Muscle of back (tissue), 11 donors: ENCODE results near the gene PSMB3. TPM values are rescaled to one million over a fixed set of nuclear protein-coding genes. Genes with fewer than 3 reads are reported as not detected.
"Not testable (repeated sequence)": the region's sequence is repeated elsewhere in the genome, so short reads cannot be mapped to it uniquely, and the experiment has no call there.

Source experiments
- DNase-seq, 3 donors: peaks; one replicate each; pipeline versions ENCODE4 v3.0.0 to v3.0.0-alpha.2; 2013
- polyA plus RNA-seq, 10 donors: library from polyadenylated mRNA; unstranded; fragments of 120-200 nt; gene quantifications; one replicate each; pipeline ENCODE4 v1.2.1, GENCODE V29; 2013; ENCODE audit not compliant: insufficient read length in 10 of 10

Gene PSMB3
- polyA plus RNA-seq, 10 donors, result 61.0 to 83.2 (median 76.3) TPM

GRCh38 chr17:38712593-38712992 is 39.9 kb upstream of the PSMB3 start:
- DNase-seq, result no peak

- no peak for DNase-seq
These were observed 39.0 kb upstream of the PSMB3 start for GRCh38 chr17:38713456-38714075.

GRCh38 chr17:38715216-38715943 is 37.2 kb upstream of the PSMB3 start:
- DNase-seq, result no peak

DNA sequence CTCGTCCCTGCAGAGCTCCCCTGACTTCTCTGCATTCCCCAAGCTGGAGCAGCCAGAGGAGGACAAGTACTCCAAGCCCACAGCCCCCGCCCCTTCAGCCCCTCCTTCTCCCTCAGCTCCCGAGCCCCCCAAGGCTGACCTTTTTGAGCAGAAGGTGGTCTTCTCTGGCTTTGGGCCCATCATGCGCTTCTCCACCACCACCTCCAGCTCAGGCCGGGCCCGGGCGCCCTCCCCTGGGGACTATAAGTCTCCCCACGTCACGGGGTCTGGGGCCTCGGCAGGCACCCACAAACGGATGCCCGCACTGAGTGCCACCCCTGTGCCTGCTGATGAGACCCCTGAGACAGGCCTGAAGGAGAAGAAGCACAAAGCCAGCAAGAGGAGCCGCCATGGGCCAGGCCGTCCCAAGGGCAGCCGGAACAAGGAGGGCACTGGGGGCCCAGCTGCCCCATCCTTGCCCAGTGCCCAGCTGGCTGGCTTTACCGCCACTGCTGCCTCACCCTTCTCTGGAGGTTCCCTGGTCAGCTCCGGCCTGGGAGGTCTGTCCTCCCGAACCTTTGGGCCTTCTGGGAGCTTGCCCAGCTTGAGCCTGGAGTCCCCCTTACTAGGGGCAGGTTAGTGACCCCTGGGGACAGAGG is 36.1 kb upstream of the PSMB3 start:
- no peak for DNase-seq

- no peak for DNase-seq
These were observed 35.3 kb upstream of the PSMB3 start for GRCh38 chr17:38717139-38717745.

DNA sequence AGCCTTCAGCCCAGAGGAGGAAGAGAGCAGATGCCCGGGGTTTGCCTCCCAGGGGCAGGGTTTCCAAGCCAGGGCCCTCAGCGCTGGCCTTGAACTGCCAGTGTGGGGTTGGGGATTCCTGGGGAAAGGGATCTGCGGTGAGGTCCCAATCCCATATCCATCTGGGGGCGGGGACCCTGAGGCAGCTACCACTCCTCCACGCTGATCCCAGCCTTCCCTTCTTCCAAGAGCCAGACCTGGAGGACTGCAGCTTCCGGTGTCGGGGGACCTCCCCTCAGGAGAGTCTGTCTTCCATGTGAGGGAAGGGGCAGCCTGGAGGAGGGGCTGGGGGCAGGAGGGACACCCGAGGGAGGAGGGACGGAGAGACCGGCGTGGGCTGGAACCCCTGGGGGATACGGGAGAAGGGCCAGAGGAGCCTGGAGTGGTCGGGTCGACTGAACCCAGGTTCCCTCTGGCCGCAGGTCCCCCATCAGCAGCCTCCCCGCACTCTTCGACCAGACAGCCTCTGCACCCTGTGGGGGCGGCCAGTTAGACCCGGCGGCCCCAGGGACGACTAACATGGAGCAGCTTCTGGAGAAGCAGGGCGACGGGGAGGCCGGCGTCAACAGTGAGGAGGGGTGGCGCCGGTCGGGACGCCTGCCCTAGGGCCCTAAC is 33.1 kb upstream of the PSMB3 start:
- no peak for DNase-seq

DNA sequence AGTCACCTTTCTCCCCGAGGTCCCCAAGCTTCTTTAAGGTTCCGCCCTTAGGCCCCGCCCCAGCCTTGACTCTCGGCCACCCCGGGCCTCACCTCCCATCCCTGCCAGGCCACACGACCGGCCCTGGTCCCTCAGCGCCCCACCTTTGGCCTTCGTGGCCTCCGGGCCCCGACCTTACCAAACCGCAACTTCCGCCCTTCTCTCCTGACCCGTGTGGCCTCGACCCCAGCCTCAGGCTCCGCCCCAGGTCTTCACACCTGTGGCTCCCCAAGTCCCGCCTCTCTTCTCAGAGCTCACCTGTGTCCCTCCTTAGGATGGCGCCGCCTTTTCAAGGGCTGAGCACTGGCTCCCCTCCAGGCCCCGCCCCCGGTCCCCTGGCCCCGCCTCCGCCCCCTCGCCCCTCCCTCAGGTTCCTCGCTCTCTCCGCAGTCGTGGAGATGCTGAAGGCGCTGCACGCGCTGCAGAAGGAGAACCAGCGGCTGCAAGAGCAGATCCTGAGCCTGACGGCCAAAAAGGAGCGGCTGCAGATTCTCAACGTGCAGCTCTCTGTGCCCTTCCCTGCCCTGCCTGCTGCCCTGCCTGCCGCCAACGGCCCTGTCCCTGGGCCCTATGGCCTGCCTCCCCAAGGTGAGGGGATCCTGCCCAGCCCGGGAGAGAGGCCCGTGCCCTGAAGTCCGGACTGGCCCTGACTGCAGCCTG is 32.4 kb upstream of the PSMB3 start:
- no peak for DNase-seq

DNA sequence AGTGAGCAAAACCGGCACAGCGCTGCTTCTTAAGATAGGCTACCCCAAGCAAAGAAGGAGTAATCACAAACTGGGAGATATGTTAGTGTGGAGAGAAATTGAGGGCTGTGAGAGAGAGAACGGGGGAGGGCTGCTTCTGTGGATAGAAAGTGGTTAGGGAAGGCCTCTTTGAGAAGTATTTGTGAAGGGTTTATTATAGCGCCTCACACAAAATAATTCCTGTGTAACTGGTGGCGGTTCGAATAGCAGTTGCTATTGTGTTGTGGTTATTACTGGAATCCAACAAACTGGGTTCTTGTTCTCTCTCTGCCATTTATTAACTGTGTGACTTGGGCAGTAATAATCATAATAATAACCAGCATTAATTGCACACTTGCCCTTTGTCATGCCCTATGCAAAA is 31.6 kb upstream of the PSMB3 start:
- no peak for DNase-seq

DNA sequence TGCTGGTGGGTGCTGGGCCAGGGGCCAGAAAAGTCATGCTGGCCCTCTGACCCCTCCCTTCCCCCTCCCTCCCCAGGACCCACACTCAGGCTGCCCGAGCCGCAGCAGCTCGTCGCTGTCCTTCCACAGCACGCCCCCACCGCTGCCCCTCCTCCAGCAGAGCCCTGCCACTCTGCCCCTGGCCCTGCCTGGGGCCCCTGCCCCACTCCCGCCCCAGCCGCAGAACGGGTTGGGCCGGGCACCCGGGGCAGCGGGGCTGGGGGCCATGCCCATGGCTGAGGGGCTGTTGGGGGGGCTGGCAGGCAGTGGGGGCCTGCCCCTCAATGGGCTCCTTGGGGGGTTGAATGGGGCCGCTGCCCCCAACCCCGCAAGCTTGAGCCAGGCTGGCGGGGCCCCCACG is 30.7 kb upstream of the PSMB3 start:
- no peak for DNase-seq

DNA sequence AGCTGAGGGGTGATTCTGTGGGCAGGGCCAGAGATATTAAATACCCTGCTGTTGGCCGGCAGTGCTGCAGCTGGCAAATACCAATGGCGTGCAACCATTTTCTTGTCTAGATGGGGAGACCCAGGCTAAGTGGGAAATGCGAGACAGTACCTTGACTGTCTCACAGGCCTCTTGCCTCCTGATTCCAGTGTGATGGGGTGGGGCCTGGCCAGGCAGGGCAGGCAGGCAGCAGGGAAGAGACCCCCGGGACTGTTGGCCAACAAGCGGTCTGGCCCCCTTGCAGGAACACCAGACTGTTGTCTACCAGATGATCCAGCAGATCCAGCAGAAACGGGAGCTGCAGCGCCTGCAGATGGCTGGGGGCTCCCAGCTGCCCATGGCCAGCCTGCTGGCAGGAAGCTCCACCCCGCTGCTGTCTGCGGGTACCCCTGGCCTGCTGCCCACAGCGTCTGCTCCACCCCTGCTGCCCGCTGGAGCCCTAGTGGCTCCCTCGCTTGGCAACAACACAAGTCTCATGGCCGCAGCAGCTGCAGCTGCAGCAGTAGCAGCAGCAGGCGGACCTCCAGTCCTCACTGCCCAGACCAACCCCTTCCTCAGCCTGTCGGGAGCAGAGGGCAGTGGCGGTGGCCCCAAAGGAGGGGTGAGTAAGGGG is 28.1 kb upstream of the PSMB3 start:
- peak in 2 of 3 donors; percentile 66 to 79 for DNase-seq

DNA sequence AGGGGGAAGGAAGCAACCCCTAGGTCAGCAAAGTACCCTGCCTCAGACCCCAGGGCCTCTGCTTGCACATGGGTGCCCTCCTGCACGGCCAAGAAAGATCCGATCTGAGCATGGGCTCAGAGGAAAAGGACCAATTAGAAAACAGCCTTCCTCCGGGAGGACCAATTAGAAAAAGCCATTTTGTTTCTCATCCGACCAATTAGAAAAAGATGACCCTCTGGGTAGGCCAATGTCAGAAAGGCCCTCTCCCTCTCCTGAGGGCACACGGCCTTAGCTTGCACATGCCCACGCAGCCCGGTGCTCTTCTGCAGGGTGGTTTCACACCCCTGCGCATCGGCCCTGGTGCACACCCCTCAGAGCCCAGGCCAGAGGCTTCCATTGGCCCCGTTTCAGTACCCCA is 27.5 kb upstream of the PSMB3 start:
- DNase-seq, result no peak

- not testable (repeated sequence) for DNase-seq
These were observed 26.4 kb upstream of the PSMB3 start for GRCh38 chr17:38726145-38726544.

GRCh38 chr17:38727736-38728135 is 24.8 kb upstream of the PSMB3 start:
- DNase-seq, result no peak

GRCh38 chr17:38728290-38728831 is 24.2 kb upstream of the PSMB3 start:
- DNase-seq, result no peak

DNA sequence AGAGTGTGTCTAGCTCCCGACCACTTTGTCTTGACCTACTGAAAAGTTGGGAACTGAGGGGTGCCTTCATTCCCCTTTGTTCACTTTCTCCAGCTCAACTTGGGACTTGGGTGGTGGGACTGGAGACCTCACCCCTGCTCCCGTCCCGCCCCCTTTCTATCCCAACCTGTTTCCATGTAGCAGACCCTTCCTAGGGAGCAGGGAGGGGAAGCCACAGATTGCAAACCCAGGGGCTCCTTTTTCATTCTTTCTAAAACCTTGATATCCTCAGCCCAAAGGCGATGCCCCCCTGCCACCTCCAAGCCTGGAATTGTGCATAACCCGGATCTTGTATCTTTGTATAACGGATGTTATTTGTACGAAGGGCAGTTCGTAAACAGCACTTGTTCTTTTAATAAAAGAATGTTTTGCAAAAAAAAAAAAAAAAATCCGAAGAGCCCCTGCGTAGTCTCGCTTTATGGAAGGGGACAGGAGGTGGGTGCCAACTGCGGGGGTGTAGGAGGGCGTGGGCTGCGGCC is 23.1 kb upstream of the PSMB3 start:
- DNase-seq, result no peak

DNA sequence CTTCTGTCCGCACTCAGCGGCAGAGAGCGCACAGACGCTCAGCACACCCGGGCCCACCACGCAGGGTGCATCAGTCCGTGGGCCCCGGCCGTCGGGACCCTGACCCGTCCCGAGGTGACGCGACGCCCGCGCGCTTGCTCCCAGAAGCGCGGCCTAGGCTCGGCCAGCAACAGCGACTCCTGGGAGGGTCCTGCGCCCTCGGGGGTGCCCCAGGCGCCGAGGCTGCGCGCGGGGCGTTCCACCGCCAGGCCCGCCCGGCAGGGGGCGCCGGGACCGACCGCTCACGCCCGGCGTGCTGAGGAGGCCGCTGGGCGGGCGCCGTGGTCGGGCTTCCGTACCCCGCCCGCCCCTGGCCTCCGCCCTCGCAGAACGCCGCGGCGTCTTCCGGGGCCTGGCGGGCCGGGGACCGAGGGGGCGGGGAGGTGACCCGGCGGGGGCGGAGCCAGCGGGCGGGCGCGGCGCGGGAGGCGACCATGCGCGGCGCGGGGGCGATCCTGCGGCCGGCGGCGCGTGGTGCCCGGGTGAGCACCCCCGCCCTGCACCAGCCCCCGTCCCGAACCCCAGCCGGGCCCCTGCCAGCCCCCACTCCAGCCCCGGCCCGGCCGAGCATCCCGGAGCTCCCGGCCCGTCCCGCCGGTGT is 22.5 kb upstream of the PSMB3 start, which contains the start of gene CISD3:
TSS of gene CISD3 (plus strand) at position 456 of the 640 bp plus-strand sequence. CDS start at position 474, 18 bp downstream.
- DNase-seq, result peak; percentile 85 to 93 (median 90)

GRCh38 chr17:38730526-38731379 is 21.8 kb upstream of the PSMB3 start:
- peak in 1 of 3 donors; percentile 74 for DNase-seq

- peak in 1 of 3 donors; percentile 55 for DNase-seq
These were observed 20.8 kb upstream of the PSMB3 start for GRCh38 chr17:38731526-38732294.
